Kidney capillary endothelial cell (primary cell): Measurements from ENCODE around the gene RNF115.
"Not testable (repeated sequence)": the region's sequence is repeated elsewhere in the genome, so short reads cannot be mapped to it uniquely, and the experiment has no call there.

ENCODE experiments used
- DNase-seq: peaks from one replicate; pipeline ENCODE4 v3.0.0-alpha.2; 2018; ENCODE audit warnings: low spot score

Gene RNF115

DNA sequence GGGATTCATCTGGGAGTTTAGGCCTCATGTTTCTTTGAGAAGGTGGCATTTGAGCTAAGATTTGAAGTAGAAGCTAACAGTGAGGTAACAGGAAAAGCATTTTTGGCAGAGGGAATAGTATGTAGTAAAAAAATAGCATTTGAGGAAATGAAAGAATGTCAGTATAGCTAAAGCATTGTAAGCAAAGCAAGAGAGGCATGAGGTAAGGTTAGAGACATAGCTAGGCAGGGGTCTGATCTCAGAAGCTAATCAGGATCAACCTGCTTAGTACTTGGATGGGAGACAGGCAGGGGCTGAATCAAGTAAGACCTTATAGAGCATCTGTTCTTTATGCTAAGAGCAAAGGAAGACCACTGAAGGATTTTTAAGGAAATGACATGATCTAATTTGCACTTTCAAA is 4.1 kb upstream of the RNF115 start:
- DNase-seq = no peak

DNA sequence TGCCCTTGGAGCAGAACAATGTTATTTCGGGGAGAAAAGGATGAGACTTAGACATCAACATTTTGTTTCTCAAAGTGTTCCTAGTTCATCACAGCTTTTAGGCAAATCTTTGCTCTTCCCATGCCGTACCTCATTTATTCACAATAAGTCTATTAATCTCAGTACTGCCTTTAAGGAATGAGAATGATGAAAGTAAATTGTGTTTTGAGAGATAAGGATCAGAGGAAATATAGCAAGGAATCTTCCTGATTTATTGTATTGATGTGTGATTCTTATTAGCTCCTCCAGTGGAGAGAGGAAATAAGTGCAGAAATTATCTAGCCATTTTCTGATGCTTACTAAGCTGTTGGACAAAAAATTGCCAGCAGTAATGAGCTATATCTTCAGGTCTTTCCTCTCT is 2.1 kb upstream of the RNF115 start:
- DNase-seq = peak; percentile 21

DNA sequence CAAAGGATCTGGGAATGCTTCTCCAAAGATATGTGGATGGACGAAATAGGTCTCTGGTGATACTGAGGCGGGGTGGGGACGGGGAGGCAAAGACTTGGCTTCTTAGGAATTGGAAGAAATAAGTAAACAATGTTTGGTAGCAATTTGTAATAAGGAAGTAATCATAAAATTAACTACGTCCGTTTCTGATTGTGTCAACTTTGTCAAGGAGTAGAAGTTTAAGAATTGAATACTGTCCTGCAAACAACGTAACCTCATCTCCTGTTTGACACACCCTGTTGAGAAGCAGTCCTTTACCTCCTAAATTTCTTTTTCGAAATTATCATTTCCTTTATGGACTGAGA is 576 bp upstream of the RNF115 start:
- DNase-seq = no peak

DNA sequence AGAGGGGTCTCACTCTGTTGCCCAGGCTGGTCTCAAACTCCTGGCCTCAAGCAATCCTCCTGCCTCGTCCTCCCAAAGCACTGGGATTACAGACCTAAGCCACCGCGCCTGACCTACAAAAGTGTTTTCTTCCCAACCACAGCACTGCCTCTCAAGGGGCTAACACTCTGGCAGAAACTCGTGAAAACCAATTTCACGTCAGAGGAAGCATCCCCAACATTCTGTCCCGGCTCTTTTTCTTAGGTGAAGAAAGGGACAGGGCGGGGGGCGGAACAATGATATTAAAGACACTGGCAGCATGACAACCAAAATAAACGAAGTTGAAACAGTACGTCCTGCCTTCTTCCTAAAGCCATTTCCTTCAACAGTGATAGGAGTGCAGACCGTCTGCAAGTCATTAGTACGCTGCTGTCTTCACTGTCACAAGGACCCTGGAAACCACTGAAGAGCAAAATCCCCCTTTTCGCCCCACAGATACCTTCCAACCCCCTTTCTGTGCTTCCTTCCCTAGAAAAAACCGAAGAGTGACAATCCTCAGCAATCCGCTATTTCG is 1.0 kb downstream of the RNF115 start:
- not testable (repeated sequence) for DNase-seq

DNA sequence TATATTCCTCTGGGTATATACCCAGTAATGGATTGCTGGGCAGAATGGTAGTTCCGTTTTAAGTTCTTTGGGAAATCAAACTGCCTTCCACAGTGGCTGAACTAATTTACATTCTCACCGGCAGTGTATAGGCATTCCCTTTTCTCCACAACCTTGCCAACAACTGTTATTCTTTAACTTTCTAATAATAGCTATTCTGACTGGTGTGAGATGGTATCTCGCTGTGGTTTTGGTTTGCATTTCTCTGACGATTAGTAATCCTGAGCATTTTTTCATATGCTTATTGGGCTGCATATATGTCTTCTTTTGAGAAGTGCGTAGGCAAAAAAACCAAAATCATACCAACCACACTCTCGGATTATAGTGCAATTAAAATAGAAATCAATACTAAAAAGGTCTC is 5.8 kb downstream of the RNF115 start:
- not testable (repeated sequence) for DNase-seq

DNA sequence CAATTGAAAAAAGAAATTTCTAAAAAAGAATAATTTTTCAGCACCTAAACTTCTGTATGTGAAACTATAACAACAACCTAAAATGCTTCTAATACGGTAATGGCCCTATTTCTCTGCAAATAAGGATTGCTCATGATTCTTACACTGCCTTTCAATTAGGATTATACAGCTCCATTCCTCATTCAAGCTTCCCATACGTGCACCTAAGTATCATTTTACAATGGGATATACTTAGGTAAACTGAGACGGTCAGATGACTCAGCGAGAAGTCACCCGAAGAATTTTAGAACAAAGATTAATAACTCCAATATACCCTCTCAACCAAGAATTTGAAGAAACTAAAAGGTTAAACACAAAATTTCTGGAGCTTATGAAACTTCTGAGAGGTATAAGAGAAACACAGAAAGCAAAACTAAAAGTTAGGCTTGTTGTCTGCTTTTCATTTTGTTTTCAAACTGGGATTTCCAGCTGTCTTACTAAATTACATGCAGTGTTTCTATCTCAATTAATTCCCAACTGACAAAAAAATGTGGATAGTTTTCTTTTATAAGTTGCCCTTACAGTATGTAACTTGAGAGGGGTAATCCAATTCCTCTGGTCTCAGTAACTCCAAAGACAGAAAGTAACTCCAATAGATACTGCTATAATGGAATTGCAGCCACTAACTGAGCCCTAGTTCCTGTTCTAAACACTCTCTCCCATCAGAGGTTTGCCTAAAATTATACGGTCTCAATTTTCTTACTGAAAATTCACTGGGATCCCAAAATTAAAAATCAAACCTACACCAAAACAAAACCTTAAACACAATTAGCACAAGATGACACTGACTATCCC is 10.7 kb downstream of the RNF115 start:
- DNase-seq = not testable (repeated sequence)

DNA sequence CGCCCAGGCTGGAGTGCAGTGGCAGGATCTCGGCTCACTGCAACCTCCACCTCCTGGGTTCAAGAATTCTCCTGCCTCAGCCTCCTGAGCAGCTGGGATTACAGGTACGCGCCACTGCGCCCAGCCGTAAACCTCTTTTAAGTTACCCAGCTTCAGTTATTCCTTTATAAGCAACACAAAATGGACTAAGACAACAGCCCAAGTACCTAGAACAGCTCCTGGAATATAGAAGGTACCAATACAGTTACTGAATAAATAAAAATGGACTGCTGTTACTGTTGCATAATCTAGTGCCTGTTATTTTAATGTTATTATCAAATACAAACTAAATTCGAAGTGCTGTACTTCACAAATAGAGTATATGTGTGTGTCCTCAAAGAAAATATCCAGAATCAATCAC is 17.1 kb downstream of the RNF115 start:
- no peak for DNase-seq

DNA sequence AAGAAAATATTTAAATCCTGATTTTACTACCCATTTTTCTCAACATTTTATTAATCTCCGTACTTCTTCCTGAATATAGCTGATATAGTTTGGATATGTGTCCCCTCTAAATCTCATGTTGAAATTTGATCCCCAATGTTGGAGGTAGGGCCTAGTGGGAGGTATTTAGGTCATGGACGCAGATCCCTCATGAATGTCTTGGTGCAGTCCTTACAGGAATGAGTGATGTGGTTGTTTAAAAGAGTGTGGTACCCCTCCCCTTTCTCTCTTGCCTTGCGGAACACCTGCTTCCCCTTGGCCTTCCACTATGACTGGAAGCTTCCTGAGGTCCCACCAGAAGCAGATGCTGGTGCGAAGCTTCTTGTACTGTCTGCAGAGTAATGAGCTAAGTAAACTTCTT is 17.5 kb downstream of the RNF115 start:
- DNase-seq = no peak

DNA sequence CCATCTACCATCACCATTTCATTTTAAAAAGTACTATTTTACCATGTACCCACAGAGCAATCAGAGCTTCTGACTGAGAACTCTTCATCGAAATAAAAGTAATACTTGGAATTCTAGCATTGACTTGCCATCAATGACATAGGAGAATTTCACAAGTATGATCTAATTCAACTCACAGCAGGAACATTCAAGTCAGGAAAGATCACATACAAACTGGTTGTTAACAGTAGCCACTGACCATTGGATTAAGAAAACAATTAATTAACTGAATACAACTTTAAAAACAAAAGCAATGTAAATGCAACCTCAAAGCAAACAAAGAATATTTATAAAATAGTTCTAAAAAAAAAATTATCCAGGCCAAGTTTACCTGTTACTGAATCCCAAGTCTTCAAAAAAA is 18.8 kb downstream of the RNF115 start:
- DNase-seq = no peak

DNA sequence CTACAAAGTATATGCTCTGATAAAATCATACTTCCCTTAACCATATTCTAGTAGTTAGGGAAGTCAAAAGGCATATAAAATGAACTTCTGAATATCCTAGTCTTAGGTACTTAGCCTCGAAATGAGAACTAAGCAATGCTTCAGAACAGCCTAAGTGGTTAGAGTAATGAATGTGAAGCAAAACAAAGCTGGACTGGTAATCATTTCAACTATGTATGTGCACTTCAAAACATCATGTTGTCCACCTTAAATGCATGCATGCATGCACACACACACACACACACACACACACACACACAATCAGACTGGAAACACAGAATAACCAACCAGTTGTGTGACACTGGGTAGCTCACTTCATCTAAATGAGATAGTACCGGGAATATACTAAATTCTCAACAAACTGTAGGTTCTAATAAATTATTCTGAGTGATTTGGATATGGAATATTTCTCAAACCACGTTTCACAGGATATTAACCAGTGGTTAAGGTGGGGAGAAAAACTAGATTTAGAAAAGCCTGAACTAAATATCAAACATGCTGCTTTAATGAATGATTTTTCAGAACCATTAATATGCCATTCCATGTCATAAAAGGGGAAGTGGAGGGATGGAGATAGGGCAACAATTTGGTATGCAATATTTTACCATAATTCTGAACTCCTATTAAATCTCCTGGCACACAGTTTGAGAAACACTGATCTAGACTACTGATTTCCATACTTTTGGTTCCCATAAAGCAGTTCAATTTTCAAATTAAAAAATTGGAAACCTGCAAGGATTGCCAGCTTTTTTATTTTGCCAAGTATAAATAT is 19.5 kb downstream of the RNF115 start:
- no peak for DNase-seq

DNA sequence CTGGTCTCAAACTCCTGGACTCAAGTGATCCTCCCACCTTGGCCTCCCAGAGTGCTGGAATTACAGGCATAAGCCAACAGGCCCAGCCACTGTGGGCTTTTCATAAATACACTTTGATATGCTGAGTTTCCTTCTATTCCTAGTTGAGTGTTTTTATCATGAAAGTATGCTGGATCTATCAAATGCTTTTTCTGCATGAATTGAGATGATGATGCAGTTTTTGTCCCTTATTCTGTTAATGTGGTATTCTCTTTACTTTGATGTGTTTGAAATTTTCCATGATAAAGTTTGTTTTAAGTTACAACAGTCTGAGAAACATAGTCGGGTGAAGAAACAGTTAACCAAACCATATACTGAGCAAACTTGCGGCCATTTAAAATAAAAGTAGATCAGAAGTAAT is 24.1 kb downstream of the RNF115 start:
- no peak for DNase-seq

DNA sequence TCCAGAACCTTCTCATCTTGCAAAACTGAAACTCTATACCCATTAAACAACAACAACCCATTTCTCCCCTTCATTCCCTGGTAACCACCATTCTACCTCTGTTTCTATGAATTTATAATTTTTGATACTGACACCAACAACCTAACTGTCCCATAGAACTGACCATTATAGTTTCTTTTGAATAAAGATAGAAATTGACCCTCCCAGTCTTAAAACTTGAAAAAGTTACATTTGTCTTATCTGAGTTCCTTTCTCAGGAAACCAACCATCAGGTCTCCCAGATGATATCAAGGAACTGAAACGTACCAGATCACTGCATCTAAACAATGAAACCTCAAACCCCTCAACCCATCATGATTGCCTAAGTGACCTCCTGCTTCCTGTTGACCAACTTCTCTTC is 27.1 kb downstream of the RNF115 start:
- no peak for DNase-seq

DNA sequence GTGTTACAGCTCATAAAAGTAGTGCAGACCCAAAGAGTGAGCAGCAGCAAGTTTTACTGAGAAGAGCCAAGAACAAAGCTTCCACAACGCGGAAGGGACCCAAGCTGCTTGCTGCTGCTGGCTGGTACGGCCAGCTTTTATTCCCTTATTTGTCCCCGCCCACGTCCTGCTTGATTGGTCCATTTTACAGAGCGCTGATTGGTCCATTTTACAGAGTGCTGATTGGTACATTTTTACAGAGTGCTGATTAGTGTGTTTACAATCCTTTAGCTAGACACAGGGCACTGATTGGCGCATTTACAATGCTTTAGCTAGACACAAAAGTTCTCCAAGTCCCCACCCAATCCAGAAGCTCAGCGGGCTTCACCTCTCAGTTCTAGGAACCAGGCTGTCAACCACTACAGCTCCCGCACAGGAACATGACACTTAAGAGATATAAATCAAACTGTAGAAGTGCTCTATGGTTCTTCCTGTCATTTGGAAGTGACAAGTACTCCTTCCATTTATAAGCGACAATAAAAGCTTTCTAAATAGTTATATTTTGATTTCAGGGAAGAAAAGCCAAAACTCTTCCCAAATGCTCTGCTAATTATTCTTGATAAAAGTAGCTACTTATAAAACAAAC is 28.5 kb downstream of the RNF115 start:
- no peak for DNase-seq

DNA sequence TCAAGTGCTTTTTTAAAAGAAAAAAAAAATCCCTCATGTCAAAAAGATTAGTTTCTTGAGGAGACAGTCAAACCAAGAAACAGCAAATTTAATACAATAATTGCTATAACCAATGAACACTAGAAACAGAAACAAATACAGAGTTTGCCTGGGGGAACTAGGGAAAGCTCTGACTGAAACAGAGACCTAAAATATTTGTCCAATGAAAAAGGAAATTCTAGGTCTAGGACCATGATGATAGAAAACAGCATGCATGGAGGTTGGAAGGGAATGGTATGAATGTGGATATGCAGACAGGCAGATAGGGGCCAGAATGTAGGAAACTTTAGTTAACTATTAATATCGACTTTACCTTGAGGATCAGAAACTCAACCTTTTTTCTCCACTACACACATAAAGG is 31.4 kb downstream of the RNF115 start:
- DNase-seq = no peak

DNA sequence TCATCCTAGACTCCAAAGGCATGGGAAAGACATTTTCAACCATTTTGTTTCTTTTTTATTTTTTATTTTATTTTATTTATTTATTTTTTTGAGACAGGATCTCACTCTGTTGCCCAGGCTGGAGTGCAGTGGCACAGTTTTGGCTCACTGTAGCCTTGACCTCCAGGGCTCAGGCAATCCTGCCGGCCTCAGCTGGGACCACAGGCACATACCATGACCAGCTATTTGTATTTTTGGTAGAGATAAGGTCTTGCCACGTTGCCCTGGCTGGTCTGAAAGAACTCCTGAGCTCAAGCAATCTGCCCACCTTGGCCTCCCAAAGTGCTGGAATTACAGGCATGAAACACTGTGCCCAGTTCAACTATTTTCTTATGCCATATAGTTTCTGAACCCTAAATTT is 32.0 kb downstream of the RNF115 start:
- DNase-seq = not testable (repeated sequence)

DNA sequence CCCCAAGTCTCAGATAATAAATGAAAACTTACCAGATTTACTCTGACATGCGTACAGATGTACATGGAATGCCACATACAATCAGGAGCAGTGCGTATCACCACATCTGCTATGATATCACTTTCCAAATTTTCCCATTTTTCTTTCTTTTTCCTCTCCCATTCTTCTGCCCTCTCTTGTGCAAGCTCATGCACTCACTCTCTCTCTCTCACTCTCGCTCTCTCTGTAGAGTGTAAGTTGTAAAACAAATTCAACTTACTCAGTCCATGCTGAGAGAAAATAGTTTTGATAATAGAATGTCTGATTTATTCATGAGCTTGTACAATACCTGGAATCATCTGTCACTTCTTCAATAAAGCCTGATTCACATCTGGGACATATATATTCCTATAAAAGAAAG is 35.3 kb downstream of the RNF115 start:
- no peak for DNase-seq

DNA sequence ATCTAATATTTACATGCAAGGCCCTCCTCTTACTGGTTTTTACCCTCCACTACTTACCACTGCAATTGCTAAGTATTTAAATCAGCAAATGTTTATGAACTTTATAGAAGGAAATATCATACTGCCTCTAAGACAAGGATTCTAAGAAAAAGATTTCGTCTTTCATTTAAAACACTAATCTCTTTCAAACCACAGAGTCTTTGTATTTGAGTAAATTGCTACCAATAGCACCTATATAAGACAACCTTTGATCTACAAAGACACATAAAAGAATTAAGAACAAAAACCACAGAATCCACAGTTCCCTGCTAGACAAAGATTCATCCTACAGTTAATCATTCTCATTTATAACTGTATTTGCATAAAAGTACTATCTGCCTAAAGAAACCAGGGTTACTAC is 37.6 kb downstream of the RNF115 start:
- no peak for DNase-seq

DNA sequence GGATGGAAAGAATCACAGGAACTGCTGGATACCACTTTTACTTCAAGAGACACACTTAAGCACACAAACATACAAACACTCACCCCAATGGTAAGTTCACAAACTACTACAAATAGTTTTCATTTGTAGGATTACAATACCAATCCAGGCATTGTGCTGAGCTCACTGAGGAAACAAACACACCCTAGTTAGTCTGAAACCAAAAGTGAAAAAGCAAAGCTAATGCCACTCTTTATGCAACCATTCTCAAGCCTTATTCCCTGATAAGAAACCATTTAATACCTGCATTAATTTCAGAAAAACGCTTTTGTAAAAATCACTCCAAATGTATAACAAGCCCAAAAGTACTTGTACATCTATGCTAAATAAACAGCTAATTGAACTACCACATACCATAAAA is 38.3 kb downstream of the RNF115 start:
- DNase-seq = peak; percentile 14

DNA sequence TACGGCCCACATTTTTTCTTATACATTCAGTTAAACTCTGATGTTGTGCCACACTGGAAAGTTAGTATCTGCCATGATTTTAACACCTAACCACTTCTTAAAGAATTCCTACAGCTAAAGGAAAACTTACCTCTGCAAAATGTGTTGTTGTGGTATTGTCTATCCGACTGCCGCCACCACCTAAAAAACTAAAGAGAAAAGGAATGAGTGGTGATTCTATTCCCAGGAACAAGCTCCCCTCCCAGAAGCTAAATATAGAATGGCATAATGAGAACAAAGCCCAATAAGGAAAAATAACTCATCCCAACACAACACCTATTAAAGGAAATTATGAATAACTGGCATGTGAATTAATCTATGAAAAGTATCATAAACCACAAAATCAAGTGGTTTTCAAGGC is 39.5 kb downstream of the RNF115 start:
- no peak for DNase-seq

DNA sequence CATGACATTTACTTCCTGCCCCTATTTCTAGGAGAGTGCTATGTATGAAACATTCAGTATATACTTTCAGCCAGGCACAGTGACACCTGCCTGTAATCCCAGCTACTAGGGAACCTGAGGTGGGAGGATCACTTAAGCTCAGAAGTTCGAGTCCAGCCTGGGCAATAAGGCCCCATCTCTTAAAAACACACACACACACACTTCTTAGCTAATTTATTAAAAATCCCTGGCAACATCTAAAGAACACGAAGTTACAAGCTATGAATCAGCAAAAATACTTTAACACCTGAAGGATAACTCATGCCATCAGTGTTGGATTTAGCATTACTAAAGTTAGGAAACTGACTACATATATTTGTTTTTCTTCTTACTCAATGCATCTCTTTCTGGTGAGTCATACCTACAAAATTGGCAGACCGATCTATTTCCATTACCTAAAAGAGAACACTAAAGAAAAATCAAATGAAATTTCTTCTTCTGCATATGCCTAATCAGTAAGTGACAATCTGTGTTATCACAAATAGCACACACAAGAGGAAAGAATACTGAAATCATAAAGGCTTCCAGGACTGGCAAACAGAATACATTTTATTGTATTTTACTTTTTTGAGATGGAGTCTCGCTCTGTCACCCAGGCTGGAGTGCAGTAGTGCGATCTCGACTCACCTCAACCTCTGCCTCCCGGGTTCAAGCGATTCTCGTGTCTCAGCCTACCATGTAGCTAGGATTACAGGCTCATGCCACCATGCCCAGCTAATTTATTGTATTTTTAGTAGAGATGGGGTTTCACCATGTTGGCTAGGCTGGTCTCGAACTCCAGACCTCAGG is 41.4 kb downstream of the RNF115 start:
- peak; percentile 53 for DNase-seq

DNA sequence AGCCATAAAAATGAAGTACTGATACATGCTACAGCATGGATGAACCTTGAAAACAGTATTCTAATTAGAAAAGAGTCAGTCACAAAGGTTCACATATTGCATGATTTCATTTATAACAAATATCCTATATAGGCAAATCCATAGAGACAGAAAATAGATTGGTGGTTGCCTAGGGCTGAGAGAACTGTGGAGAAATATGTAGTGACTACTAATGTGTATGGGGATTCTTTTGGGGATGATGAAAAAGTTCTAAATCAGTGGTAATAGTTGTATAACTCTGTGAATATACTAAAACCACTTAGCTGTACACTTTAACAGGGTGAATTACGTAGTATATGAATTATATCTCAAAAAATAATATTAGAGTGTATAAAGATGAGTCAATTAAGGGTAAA is 45.8 kb downstream of the RNF115 start:
- DNase-seq = no peak
